ENCODE results near the gene IHH. TPM values are rescaled to one million over a fixed set of nuclear protein-coding genes. Genes with fewer than 3 reads are reported as not detected.

IHH gene
- total RNA-seq, 1 experiment from 2014 or later, result 0.15 TPM

GRCh38 chr2:219081701-219082331 lies 21.1 kb upstream of the IHH start:
- no peak for DNase-seq (ENCODE audit: low spot score)
- no peaks in the 10 kb centered on the region for H3K27me3 ChIP-seq (replicated peaks; ENCODE audit: insufficient read depth, low read depth, low read length, poor library complexity)
- no peak overlapping the region for H3K27ac ChIP-seq (ENCODE audit: low read depth, low read length, poor library complexity, severe bottlenecking)
- ChIA-PET CTCF (interaction anchor here (0.6 to 0.9 kb wide), 2 partner anchors 8 to 121 kb away, joined by 3 read pairs; no protein-coding TSS in a partner anchor), POLR2A (ENCODE audit: low non-redundant PET) (no interaction called here)
- H3K9me3 ChIP-seq (ENCODE audit: low read depth, low read length, poor library complexity, severe bottlenecking), result no peaks in the 10 kb centered on the region
- H3K4me1 ChIP-seq (ENCODE audit: insufficient read depth, low read length, poor library complexity, severe bottlenecking), result no peaks in the 10 kb centered on the region
- no peak overlapping the region for H3K4me3 ChIP-seq (ENCODE audit: low read depth, low read length, poor library complexity, severe bottlenecking)
- H3K36me3 ChIP-seq (ENCODE audit: insufficient read depth, low read length, poor library complexity, severe bottlenecking), result no peaks in the 10 kb centered on the region
- BruUV-seq (replicated peaks), result no TSS peak
- no peak for TF ChIP-seq CTCF (conservative IDR thresholded peaks at IDR 0.05; ENCODE audit: low read depth, low read length)
- no peak for TF ChIP-seq EZH2 (IDR thresholded peaks at IDR 0.05; ENCODE audit: borderline replicate concordance, low read depth, low read length, poor library complexity, severe bottlenecking)
- intact Hi-C loops (cut with micrococcal nuclease; ENCODE audit: unreplicated experiment), result no loop called here

GRCh38 chr2:219081096-219081495 lies 20.4 kb upstream of the IHH start:
- no peak overlapping the region for H3K4me3 ChIP-seq (ENCODE audit: low read depth, low read length, poor library complexity, severe bottlenecking)
- H3K27ac ChIP-seq (ENCODE audit: low read depth, low read length, poor library complexity, severe bottlenecking), result no peak overlapping the region
- no peaks in the 10 kb centered on the region for H3K36me3 ChIP-seq (ENCODE audit: insufficient read depth, low read length, poor library complexity, severe bottlenecking)
- no TSS peak for BruUV-seq (replicated peaks)
- H3K9me3 ChIP-seq (ENCODE audit: low read depth, low read length, poor library complexity, severe bottlenecking), result no peaks in the 10 kb centered on the region
- intact Hi-C loops (cut with micrococcal nuclease; ENCODE audit: unreplicated experiment), result no loop called here
- H3K4me1 ChIP-seq (ENCODE audit: insufficient read depth, low read length, poor library complexity, severe bottlenecking), result no peaks in the 10 kb centered on the region
- DNase-seq (ENCODE audit: low spot score), result no peak
- ChIA-PET POLR2A (ENCODE audit: low non-redundant PET) (no interaction called here), CTCF (interaction anchor here (0.7 kb wide), 1 partner anchor 11 kb away, joined by 3 read pairs; no protein-coding TSS in a partner anchor)
- TF ChIP-seq CTCF (conservative IDR thresholded peaks at IDR 0.05; ENCODE audit: low read depth, low read length), result no peak
- no peak for TF ChIP-seq EZH2 (IDR thresholded peaks at IDR 0.05; ENCODE audit: borderline replicate concordance, low read depth, low read length, poor library complexity, severe bottlenecking)
- no peaks in the 10 kb centered on the region for H3K27me3 ChIP-seq (replicated peaks; ENCODE audit: insufficient read depth, low read depth, low read length, poor library complexity)

- Histone ChIP-seq H3K27ac (ENCODE audit: low read depth, low read length, poor library complexity, severe bottlenecking) (no peak overlapping the region), H3K27me3 (replicated peaks; ENCODE audit: insufficient read depth, low read depth, low read length, poor library complexity) (no peaks in the 10 kb centered on the region), H3K4me3 (ENCODE audit: low read depth, low read length, poor library complexity, severe bottlenecking) (no peak overlapping the region), H3K36me3 (ENCODE audit: insufficient read depth, low read length, poor library complexity, severe bottlenecking) (no peaks in the 10 kb centered on the region), H3K9me3 (ENCODE audit: low read depth, low read length, poor library complexity, severe bottlenecking) (no peaks in the 10 kb centered on the region), H3K4me1 (ENCODE audit: insufficient read depth, low read length, poor library complexity, severe bottlenecking) (no peaks in the 10 kb centered on the region)
- POLR2A ChIA-PET (ENCODE audit: low non-redundant PET), result no interaction called here
- CTCF ChIA-PET, result no interaction called here
- DNase-seq (ENCODE audit: low spot score), result no peak
- intact Hi-C loops (cut with micrococcal nuclease; ENCODE audit: unreplicated experiment), result no loop called here
- TF ChIP-seq EZH2 (IDR thresholded peaks at IDR 0.05; ENCODE audit: borderline replicate concordance, low read depth, low read length, poor library complexity, severe bottlenecking) (no peak), CTCF (conservative IDR thresholded peaks at IDR 0.05; ENCODE audit: low read depth, low read length) (no peak)
- BruUV-seq (replicated peaks), result no TSS peak
These were observed 18.7 kb upstream of the IHH start for GRCh38 chr2:219079417-219079816.

All from A673 (cell line).